Central memory CD8-positive, alpha-beta T cell (primary cell): Measurements from ENCODE around the gene PRPS2.

Source experiments
- ATAC-seq: fragments of 150-1000 bp; cut with Tn5 transposase; replicated peaks from 2 replicates; pipeline ENCODE4 v1.10.0; 2022; ENCODE audit warnings: mild to moderate bottlenecking, moderate FRiP score, moderate number of reproducible peaks; ENCODE audit not compliant: poor library complexity, severe bottlenecking; ENCODE audit errors: extremely low read depth
- DNase-seq, 2 donors: peaks; one replicate each; pipeline ENCODE4 v3.0.0; 2021; ENCODE audit warnings: low spot score in 2 of 2
- H3K27ac Mint-ChIP-seq: one replicate; pipeline ENCODE4 v1.8.0; 2022; ENCODE audit warnings: low read depth, mild to moderate bottlenecking, moderate library complexity, mixed read lengths
- H3K27me3 Mint-ChIP-seq: one replicate; pipeline ENCODE4 v1.8.0; 2022; ENCODE audit warnings: mixed read lengths
- H3K36me3 Mint-ChIP-seq: one replicate; pipeline ENCODE4 v1.8.0; 2022; ENCODE audit warnings: mild to moderate bottlenecking, moderate library complexity, mixed read lengths; ENCODE audit not compliant: insufficient read depth
- H3K4me1 Mint-ChIP-seq: one replicate; pipeline ENCODE4 v1.8.0; 2022; ENCODE audit warnings: mixed read lengths
- H3K4me3 Mint-ChIP-seq: one replicate; pipeline ENCODE4 v1.8.0; 2022; ENCODE audit warnings: mild to moderate bottlenecking, moderate library complexity, mixed read lengths
- H3K9me3 Mint-ChIP-seq: one replicate; pipeline ENCODE4 v1.8.0; 2022; ENCODE audit warnings: mixed read lengths

The PRPS2 gene

DNA sequence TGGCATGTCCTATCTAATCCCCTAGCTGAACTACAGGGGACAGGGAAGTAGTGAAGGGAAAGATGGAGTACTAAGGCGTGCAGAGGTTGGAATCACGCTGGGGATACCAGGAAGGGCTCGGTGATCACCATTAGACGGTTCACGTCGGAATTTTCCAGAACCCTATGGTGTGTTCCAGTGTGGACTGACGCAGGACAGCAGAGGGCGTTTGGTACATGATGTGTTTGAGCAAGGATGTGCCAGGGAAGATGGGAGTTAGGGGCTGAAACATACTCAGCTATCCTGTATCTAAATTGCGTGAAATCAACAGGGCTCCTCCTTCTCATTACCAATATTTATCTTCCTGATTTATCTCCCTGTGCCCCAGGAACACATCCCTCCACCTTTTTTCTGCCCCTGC lies 33.7 kb downstream of the PRPS2 start:
- no peak overlapping the region for H3K4me3 Mint-ChIP-seq
- H3K27me3 Mint-ChIP-seq = no peaks in the 10 kb centered on the region
- H3K27ac Mint-ChIP-seq = no peak overlapping the region
- ATAC-seq (no peak), DNase-seq (no peak)
- peaks cover 15% of the 10 kb centered on the region for H3K36me3 Mint-ChIP-seq
- no peaks in the 10 kb centered on the region for H3K4me1 Mint-ChIP-seq
- H3K9me3 Mint-ChIP-seq = no peaks in the 10 kb centered on the region

DNA sequence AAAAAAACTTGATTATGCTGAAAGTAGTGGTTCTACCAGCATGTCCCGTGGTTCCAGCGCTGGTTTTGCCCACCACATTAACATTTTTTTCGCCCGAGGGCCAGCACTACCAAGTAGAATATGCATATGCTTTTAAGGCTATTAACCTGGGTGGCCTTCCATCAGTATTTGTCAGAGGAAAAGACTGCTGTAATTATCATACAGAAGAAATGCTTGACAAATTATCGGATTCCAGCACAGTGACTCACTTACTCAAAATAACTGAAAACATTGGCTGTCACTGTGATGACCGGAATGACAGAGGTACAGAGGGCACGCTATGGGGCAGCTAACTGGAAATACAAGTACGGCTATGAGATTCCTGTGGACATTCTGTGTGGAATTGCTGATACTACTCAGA lies 34.6 kb downstream of the PRPS2 start:
- H3K4me3 Mint-ChIP-seq = no peak overlapping the region
- no peaks in the 10 kb centered on the region for H3K27me3 Mint-ChIP-seq
- ATAC-seq (no peak), DNase-seq (no peak)
- H3K36me3 Mint-ChIP-seq = peaks cover 15% of the 10 kb centered on the region
- no peak overlapping the region for H3K27ac Mint-ChIP-seq
- H3K4me1 Mint-ChIP-seq = no peaks in the 10 kb centered on the region
- H3K9me3 Mint-ChIP-seq = no peaks in the 10 kb centered on the region

DNA sequence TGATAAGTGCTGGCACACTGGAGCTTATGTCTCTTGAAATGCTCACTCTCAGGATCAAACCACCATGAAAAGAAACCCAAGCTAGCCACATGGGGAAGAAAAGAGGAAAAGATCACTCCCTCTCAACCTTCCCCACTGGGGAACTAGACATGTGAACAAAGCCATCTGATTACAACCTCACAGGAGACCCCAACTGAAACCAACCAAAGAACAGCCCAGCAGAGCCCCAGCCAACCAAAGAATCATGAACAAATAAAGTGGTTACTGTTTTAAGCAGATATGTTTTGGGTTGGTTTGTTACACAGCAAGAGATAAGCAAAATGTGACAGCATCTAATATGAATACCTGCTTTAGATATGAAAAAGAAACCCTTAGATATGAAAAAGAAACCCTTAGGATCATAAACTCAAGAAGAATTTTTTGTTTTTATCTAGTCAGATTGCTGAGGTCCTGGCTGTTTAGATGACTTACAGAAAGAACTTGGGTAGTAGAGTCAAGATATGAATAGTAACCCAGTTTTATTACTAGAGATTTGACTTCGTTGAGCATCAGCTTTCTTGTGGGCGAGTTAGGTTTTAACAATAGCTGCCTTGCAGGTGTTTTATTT lies 52.0 kb downstream of the PRPS2 start:
- H3K36me3 Mint-ChIP-seq = no peaks in the 10 kb centered on the region

GRCh38 chrX:12843668-12844279 lies 52.6 kb downstream of the PRPS2 start:
- ATAC-seq (no peak), DNase-seq (no peak)
- Mint-ChIP-seq H3K9me3 (no peaks in the 10 kb centered on the region), H3K4me1 (no peaks in the 10 kb centered on the region), H3K4me3 (no peak overlapping the region), H3K27ac (no peak overlapping the region), H3K36me3 (no peaks in the 10 kb centered on the region), H3K27me3 (peaks cover 8% of the 10 kb centered on the region)

More for the DNA sequence above, 52.0 kb downstream of the PRPS2 start:
- no peaks in the 10 kb centered on the region for H3K9me3 Mint-ChIP-seq
- H3K4me1 Mint-ChIP-seq = no peaks in the 10 kb centered on the region
- no peak overlapping the region for H3K4me3 Mint-ChIP-seq
- no peak for DNase-seq
- no peak overlapping the region for H3K27ac Mint-ChIP-seq
- H3K27me3 Mint-ChIP-seq = peaks cover 13% of the 10 kb centered on the region
- ATAC-seq = no peak

- Mint-ChIP-seq H3K27ac (no peak overlapping the region), H3K36me3 (no peaks in the 10 kb centered on the region), H3K27me3 (peaks cover 7% of the 10 kb centered on the region), H3K4me3 (no peak overlapping the region), H3K4me1 (no peaks in the 10 kb centered on the region), H3K9me3 (no peaks in the 10 kb centered on the region)
- DNase-seq (no peak), ATAC-seq (no peak)
These were observed 53.1 kb downstream of the PRPS2 start for GRCh38 chrX:12844319-12844718.

- DNase-seq (no peak), ATAC-seq (no peak)
- no peak overlapping the region for H3K4me3 Mint-ChIP-seq
- no peaks in the 10 kb centered on the region for H3K4me1 Mint-ChIP-seq
- no peaks in the 10 kb centered on the region for H3K27me3 Mint-ChIP-seq
- H3K36me3 Mint-ChIP-seq = no peaks in the 10 kb centered on the region
- H3K27ac Mint-ChIP-seq = no peak overlapping the region
- no peaks in the 10 kb centered on the region for H3K9me3 Mint-ChIP-seq
These were observed 74.1 kb downstream of the PRPS2 start for GRCh38 chrX:12865359-12865758.

DNA sequence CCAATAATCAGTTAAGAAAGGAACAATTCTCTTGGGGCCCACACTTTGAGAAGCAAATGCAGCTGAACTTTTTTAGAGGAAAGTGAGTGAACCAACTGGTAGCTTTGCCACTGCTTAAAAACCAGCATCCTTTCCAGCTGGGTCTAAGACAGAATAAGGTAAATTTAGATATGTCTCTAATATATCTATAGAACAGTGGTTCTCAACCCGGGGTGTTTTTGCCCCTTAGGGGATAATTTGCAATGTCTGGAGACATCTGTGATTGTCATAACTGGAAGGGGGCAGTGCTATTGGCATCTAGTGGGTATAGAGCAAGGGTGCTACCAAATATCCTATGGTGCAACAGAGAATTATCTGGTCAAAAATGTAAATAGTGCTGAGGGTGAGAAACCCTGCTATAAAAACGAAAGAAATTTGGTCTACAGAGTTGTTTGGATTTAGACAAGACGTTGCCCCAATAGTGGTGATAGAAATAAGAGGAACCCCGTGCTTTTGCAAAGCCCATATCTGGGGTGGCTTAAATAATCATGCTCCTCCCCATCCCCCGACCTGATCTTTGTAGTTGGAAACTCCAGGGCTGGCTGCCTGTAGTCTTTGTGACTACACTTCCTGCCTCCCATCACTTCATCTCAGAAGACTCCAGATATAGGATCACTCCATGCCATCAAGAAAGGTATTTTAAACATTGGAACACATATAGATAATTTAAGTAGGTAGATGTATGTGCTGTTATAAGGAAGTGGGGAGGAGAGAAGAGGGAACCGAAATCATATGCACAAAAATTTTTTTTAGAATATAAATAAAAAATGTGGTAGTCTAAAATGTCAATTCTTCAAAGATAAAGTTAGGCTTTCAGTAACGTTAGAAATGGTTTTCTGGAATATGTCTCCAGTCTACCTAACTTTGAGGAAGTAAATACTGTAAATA lies 75.5 kb downstream of the PRPS2 start, which contains the start of gene TLR7:
Gene TLR7, plus strand, starts transcription at position 622 of the 927 bp plus-strand sequence. CDS start 507 bp downstream, outside the sequence.
- no peak within 1 kb of the TSS for H3K27ac Mint-ChIP-seq
- no peak for ATAC-seq

DNA sequence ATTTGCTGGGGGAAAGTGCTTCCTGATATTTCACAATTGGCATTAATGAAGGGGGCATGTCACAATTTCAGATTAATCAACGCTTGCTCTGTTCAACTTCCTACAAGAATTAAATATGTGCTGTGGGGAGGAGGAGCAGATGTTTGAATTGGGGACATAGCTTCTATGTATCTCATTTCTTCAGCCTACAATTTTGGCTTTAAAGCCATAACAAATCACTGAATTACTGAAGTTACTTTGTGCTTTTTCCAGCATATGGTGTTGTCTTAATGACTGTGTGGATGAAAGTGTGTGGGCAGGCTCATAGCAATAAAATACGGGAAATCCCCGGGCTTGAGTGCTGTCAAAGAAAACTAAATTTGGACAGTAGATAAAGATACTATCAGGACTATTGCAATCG lies 76.5 kb downstream of the PRPS2 start:
- ATAC-seq = no peak

More for the DNA sequence above, 75.5 kb downstream of the PRPS2 start, which contains the start of gene TLR7:
- Mint-ChIP-seq H3K4me1 (no peaks in the 10 kb centered on the region), H3K36me3 (no peaks in the 10 kb centered on the region), H3K27me3 (no peaks in the 10 kb centered on the region), H3K9me3 (no peaks in the 10 kb centered on the region), H3K4me3 (no peak within 1 kb of the TSS)
- DNase-seq = no peak

DNA sequence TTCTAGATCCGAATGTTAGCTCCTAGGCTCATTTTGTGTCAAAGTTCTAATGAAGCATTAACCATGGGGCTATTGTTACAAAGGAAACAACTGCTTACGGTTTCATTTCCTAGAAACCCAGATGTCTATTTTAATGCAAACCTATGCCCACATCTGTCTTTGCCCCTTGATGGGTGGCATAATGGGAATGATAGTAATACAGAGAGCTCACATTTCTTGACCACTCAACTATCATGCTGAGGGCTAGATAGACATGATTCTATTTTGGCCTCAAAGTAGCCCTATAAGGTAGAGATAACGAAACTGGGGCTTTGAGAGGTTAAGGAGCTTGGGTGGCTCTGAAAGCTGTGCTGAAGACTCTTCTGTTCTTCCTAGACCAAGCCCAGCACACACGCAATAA lies 77.5 kb downstream of the PRPS2 start:
- no peak for DNase-seq
- Mint-ChIP-seq H3K9me3 (no peaks in the 10 kb centered on the region), H3K27me3 (no peaks in the 10 kb centered on the region), H3K27ac (no peak overlapping the region), H3K4me1 (no peaks in the 10 kb centered on the region), H3K4me3 (no peak overlapping the region), H3K36me3 (no peaks in the 10 kb centered on the region)
- no peak for ATAC-seq

More for the DNA sequence above, 76.5 kb downstream of the PRPS2 start:
- no peak overlapping the region for H3K27ac Mint-ChIP-seq
- no peaks in the 10 kb centered on the region for H3K4me1 Mint-ChIP-seq
- no peak for DNase-seq
- no peaks in the 10 kb centered on the region for H3K9me3 Mint-ChIP-seq
- H3K4me3 Mint-ChIP-seq = no peak overlapping the region
- no peaks in the 10 kb centered on the region for H3K36me3 Mint-ChIP-seq
- no peaks in the 10 kb centered on the region for H3K27me3 Mint-ChIP-seq

DNA sequence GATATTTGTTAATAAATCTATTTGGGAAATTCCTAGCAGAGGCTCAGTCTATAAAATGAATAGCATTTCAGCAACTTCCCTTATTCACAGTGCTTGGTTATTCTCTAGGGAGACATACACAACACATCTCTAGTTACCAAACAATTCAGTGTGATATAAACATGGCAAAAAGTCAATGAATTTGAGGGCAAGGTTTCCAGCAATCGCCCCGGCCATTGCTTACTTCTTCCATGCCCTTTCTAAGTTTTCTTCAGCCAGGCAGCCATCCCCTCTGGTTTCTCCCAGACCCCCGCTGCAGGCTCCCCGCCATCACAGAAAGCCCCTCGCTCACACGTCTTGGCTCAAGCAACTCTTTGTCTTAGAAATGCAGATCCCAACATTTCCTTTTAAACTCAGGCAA lies 80.0 kb downstream of the PRPS2 start:
- Mint-ChIP-seq H3K9me3 (no peaks in the 10 kb centered on the region), H3K4me1 (no peaks in the 10 kb centered on the region), H3K27ac (no peak overlapping the region), H3K27me3 (no peaks in the 10 kb centered on the region), H3K4me3 (no peak overlapping the region), H3K36me3 (no peaks in the 10 kb centered on the region)
- ATAC-seq (no peak), DNase-seq (no peak)

GRCh38 chrX:12872741-12873140 lies 81.5 kb downstream of the PRPS2 start:
- Mint-ChIP-seq H3K27me3 (no peaks in the 10 kb centered on the region), H3K4me3 (no peak overlapping the region), H3K9me3 (no peaks in the 10 kb centered on the region), H3K36me3 (no peaks in the 10 kb centered on the region), H3K27ac (no peak overlapping the region), H3K4me1 (no peaks in the 10 kb centered on the region)
- ATAC-seq (no peak), DNase-seq (no peak)
